HL-60/S4 treated with retinoic acid at 250 ng/mL for 4 days and 3 days (cell line): ENCODE measurements around the gene PTGDS.
"Not testable (repeated sequence)": the region's sequence is repeated elsewhere in the genome, so short reads cannot be mapped to it uniquely, and the experiment has no call there.

ENCODE experiments used
- in situ Hi-C: fragments of 300-500 bp; cut with MboI; formaldehyde crosslinking; loops from 2 replicates; pipeline ENCODE4 v1.7.0; 2022; ENCODE audit warnings: low sequenced_read_pairs

PTGDS gene

DNA sequence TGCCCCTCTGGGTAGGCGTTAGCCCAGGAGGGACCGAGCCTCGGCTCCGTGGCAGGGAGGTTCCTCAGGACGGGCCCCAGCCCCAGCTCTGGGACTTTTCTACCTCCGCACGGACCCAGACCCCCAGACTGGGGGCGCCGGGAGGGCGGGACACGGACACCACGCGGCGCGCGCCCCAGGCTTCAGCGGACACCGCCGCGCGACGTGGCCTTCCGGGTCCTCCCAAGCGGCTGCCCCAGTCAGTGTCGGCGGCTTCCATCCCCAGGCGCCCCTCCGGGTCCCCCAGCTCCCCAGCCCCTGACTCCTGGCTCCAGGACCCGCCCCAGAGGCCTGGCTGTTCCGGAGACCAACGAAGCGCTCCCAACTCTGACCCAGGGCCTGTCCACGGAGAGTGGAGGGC, 8.5 kb downstream of the PTGDS start:
- in situ Hi-C loops = no loop called here

DNA sequence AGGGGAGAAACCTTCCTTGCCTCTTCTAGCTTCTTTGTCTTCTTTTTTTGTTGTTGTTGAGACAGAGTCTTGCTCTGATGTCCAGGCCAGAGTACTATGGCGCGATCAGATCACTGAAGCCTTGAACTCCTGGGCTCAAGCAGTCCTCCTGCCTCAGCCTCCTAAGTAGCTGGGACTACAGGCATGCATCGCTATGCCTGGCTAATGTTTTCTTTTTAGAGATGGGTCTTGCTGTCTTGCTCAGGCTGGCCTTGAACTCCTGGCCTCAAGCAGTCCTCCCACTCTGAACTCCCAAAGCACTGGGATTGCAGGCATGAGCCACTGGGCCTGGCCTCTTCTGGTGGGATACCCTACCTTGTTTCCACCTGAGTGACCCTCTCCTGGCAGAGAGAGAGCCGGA, 11.6 kb downstream of the PTGDS start:
- in situ Hi-C loops = no loop called here

GRCh38 chr9:136990242-136990911, 13.1 kb downstream of the PTGDS start:
- in situ Hi-C loops = no loop called here

DNA sequence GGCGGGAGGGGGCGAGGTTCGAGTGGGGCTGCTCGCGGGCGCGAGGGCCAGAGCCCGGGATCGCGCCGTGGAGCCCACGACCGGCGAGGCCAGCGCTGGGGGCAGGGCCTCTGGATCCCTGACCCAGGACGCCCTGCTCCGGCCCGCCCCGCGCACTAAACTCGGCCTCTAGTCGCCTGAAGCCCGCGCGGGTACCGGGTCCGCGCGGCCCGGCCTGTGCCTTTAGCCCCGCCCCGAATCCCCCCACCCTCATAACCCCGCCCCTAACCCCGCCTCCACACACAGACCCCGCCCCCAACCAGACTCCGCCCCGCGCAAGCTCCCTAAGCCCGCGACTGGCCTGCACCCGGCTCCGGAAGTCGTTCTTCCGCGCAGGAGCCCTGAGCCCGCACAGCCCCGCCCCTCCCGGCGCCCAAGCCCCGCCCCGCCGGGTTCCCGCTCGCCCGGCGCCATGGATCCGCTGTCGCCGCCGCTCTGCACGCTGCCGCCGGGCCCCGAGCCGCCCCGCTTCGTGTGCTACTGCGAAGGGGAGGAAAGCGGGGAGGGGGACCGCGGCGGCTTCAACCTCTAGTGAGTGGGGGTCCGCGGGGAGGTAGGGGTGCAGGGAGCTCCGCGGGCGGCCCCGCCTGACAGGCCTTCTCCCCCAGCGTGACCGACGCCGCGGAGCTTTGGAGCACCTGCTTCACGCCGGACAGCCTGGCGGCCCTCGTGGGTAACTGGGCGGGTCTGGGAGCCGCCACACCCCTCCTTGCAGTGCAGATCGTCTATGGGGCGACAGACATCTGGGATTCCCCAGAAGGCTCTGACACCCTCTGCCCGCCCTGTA, 14.9 kb downstream of the PTGDS start, which contains the start of gene PAXX:
TSS of gene PAXX (plus strand) at position 430 of the 826 bp plus-strand sequence. CDS start at position 452, 22 bp downstream.
- in situ Hi-C loops = no loop called here

DNA sequence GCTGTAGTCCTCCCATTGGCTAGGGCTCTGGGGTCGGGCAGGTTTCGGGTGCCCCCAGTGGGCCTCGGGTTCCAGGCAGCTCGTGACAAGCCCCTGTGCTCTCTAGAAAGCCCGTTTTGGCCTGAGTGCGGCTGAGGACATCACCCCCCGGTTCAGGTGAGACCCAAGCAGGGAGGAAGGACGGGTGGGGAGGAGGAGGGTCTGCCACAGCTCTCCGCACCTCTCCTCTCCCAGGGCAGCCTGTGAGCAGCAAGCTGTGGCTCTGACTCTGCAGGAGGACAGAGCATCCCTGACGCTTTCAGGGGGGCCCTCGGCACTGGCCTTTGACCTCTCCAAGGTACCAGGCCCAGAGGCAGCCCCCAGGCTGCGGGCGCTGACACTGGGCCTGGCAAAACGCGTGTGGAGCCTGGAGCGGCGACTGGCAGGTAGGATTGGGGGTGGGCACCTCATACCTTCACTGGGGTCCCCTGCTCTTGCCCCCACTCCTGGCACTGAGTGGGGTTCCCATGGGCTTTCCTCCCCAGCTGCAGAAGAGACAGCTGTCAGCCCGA, 15.6 kb downstream of the PTGDS start:
- in situ Hi-C loops = no loop called here

DNA sequence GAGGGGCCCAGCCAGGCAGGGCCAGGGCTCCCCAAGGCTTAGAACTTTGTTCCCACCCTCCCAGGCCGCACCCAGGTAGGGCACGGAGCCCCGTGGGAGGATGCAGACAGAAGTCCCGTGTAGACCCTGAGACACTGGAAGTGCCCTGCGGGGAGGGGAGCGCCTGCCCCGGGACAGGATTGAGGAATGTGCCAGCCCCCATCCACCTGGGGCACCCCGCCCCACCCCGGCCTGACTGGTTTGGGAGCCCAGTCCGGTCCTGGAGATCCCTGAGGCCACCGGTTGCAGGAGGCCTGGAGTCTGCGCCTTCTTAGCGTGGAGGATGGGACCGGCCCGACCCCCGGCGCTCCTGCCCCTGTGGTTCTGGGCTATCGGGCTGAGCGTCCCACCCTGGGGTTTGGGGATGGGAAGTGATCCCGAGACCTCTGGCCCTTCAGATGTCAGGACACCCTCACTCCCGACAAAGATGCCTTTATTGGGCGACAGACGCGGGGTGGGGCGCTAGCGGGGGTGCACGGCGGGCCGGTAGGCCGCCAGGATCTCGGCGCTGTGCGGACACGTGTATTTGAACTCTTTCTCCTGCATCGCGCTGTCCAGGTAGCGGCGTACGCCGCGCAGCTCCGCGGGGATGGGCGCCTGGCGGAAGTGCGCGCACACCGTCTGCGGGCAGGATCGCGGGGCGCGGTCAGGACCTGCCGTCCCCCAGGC, 17.0 kb downstream of the PTGDS start:
- in situ Hi-C loops = no loop called here

- in situ Hi-C loops = no loop called here
Observed at GRCh38 chr9:136994888-136995230, 17.6 kb downstream of the PTGDS start.

GRCh38 chr9:136995362-136995761, 18.1 kb downstream of the PTGDS start:
- in situ Hi-C loops = no loop called here

DNA sequence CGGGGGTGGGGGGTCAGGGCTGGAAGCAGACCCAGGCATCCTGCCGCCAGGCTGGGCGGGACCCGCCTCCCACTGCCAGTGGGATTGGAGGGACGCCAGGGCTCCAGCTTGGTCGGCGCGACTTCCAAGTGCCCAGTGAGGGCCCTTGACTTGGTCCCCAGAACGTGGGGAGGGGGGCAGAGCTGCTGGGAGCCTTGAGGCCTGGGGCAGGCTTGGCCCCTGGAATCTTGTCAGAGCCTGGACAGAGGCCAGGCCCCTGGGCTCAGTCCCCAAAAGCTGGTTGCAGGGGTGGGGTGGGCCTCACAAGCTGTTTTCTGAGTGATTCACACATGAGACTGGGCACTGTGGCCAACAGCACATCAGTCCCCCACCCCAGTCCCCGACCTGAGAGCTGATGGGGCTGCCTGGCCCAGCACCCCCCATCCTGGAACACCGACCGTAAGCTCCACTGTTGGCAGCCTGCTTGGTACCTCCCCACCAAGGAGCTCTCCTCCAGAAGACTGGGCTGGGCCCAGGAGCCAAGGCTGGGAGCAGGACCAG, 18.5 kb downstream of the PTGDS start:
- in situ Hi-C loops = no loop called here

GRCh38 chr9:136996361-136997292, 19.3 kb downstream of the PTGDS start, which contains the start of gene CLIC3:
Gene CLIC3, minus strand, starts transcription at chr9:136996568. Its CDS starts 25 bp downstream, at chr9:136996543.
- in situ Hi-C loops = no loop called here

GRCh38 chr9:136997371-136997770, 20.1 kb downstream of the PTGDS start:
- in situ Hi-C loops = no loop called here

GRCh38 chr9:136997830-136998234, 20.5 kb downstream of the PTGDS start:
- in situ Hi-C loops = no loop called here

DNA sequence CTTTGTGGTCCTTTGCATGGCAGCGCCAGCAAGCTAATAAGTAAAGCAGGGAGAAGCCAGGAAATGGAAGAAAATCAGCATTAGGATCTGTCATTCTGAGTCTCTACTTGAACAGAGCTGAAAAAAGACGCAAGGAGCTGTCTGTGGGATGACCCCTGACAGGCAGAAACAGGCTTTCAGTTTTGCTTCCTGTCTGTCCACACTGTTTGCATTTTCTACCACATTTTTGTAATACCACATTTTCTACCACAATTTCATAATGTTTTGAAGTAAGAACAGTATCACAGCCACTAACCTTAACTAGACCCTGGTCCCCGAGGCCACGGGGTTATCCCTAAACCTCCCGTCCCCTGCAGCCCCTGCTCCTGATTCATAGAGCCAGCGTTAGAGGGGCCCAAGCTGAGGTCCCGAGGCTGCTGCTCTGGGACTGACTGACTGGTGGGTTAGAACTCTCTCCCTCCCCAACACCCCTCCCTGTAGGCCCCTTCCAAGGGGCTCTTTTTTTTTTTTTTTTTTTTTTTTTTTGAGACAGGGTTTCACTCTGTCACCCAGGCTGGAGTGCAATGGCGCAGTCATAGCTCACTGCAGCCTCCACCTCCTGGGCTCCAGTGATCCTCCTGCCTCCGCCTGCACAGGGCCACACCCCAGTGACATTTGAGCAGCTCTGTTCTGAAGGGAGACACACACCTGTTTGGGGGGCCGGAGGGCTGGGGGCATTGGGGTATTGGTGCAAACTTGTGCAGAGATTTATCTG, 23.1 kb downstream of the PTGDS start:
- in situ Hi-C loops = no loop called here

- in situ Hi-C loops = no loop called here
Observed at GRCh38 chr9:137001857-137002645, 24.7 kb downstream of the PTGDS start.

DNA sequence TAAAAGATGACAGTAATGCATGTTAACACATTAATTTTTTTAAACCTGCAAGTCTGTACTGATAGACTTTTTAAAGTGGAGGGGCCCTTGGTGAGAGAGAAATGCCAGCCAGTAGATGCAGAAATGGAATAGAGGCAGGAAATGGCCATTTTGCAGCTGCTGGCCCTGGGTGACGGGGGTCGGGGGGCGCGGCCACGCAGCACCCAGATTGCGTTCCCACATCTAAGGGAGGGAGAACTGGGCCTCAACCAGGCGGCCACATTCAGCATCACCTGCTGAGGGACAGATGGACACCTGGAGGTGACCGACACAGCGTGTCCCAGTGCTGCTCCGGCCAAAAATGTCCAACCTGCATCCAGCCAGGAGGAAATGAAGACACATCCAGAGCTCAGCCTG, 25.3 kb downstream of the PTGDS start:
- in situ Hi-C loops = no loop called here

DNA sequence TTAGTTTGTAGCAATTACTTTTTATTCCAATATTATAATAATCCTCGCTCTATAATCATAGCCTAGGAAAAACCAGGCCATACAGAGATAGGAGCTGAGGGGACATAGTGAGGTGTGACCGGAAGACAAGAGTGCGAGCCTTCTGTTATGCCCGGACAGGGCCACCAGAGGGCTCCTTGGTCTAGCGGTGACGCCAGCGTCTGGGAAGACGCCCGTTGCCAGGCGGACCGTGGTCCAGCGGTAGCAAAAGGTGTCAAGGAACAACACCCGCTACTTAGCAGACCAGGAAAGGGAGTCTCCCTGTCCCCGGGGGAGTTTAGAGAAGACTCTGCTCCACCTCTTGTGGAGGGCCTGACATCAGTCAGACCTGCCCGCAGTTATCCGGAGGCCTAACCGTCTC, 27.0 kb downstream of the PTGDS start:
- in situ Hi-C loops = not testable (repeated sequence)

- in situ Hi-C loops = no loop called here
Observed at GRCh38 chr9:137006116-137007003, 29.1 kb downstream of the PTGDS start.
